Dendritic cell treated with granulocyte-macrophage colony-stimulating factor and Interleukin-4, amounts not matched to agents 40 ng/mL and 50 ng/mL, for 4 days (primary cell): ENCODE results near the gene SLC39A6.
"Not testable (repeated sequence)": the region's sequence is repeated elsewhere in the genome, so short reads cannot be mapped to it uniquely, and the experiment has no call there.

Source experiments
- H3K27ac Mint-ChIP-seq: one replicate; pipeline ENCODE4 v1.8.0; 2022; ENCODE audit warnings: mild to moderate bottlenecking, mixed read lengths
- H3K27me3 Mint-ChIP-seq: one replicate; pipeline ENCODE4 v1.8.0; 2022; ENCODE audit warnings: mild to moderate bottlenecking, mixed read lengths
- H3K36me3 Mint-ChIP-seq: one replicate; pipeline ENCODE4 v1.8.0; 2022; ENCODE audit warnings: low read depth, mixed read lengths
- H3K4me1 Mint-ChIP-seq: one replicate; pipeline ENCODE4 v1.8.0; 2022; ENCODE audit warnings: low read depth, mixed read lengths
- H3K4me3 Mint-ChIP-seq: one replicate; pipeline ENCODE4 v1.8.0; 2022; ENCODE audit warnings: mild to moderate bottlenecking, moderate library complexity, mixed read lengths
- H3K9me3 Mint-ChIP-seq: one replicate; pipeline ENCODE4 v1.8.0; 2022; ENCODE audit warnings: mixed read lengths
- intact Hi-C: fragments of 100-400 bp; cut with micrococcal nuclease; formaldehyde crosslinking; loops from one replicate; pipeline ENCODE4 v1.15.0; 2022

Gene SLC39A6

DNA sequence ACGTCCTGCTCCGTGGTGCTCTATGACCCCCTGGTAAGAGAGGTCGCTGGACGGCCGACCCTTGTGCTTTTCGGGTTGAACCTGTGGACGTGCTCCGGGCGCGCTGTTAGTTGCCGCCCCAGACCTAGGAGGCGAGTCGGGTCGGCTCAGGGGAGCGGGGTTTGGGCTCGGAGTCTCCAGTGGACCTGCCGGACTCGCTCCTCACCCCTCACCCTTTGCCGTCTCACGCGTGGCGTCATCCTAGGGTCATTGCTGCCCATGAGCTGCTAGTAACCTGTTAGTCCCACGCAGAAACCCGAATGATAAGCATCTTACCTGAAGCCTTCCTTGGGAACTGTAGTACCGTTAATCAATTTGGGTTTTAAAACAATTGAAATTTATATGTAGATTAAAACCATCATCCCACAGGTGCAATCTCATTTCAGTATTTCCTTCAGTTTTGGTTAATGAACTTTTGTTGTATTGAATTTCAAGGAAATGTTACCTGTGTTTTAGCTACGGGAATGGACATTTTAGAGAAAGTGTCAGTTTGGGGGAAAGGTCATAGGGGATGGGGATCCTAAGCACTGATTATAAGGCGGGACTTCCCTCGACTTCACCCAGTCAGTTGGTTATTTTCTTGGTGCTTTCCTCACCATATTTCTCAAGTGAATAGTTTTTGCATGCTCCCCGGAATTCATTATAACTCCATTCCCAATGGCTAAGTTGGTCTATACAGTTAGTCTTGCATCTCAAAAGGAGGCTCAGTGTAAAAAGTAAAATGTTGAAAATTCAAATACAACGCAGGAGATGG is 1.1 kb upstream of the SLC39A6 start:
- intact Hi-C loops: loop anchor here (10.0 kb wide), 1 partner anchor 115 kb away; no protein-coding TSS in a partner anchor
- no peaks in the 10 kb centered on the region for H3K27me3 Mint-ChIP-seq
- peak overlapping the region; percentile 94 for H3K4me3 Mint-ChIP-seq
- H3K27ac Mint-ChIP-seq: peak overlapping the region; percentile 99
- no peaks in the 10 kb centered on the region for H3K9me3 Mint-ChIP-seq
- H3K4me1 Mint-ChIP-seq: peaks cover 40% of the 10 kb centered on the region
- H3K36me3 Mint-ChIP-seq: peaks cover 41% of the 10 kb centered on the region

DNA sequence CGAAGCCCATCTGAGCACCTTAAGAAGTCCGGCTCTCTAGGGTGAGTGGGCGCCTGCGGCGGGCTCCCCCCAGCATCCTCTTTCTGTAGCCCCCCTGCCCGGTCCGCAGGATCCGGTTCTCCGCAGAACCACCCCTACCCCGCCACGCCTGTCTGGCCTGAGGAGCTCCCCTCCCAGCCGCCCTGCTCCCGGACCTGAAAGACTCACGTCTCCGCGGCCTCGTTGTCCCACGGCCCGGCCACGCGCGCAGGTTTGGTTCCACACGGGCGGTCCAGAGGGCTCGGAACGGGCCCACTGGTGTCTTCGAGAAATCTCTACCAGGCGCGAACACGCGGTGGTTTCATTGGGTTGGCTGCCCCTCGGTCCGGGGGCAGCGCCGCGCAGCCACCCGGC is 237 bp downstream of the SLC39A6 start:
- H3K4me1 Mint-ChIP-seq: peaks cover 40% of the 10 kb centered on the region
- peak overlapping the region; percentile 99 for H3K27ac Mint-ChIP-seq
- peaks cover 51% of the 10 kb centered on the region for H3K36me3 Mint-ChIP-seq
- intact Hi-C loops: loop anchor here (1.0 to 2.0 kb wide), 2 partner anchors 58 to 62 kb away; partner anchors contain the start of genes MOCOS and RPRD1A
- H3K9me3 Mint-ChIP-seq: no peaks in the 10 kb centered on the region
- no peaks in the 10 kb centered on the region for H3K27me3 Mint-ChIP-seq
- peak overlapping the region; percentile 94 for H3K4me3 Mint-ChIP-seq

DNA sequence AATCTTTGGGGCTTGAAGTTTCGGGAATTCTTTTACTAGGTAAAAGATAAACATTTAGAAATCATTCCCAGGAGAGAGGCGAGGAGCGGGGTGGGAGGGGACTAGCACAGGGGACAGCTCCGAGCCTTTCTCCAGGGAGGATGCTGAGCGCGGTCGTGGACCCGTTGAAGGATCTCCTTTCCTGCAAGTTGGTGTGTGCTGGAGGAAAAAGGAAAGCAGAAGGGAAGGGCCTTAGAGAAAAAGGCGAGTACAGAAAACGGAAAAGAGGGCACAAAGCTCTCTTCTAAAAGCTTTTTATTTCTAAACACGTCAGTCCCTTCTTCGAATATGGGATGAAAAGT is 640 bp downstream of the SLC39A6 start:
- Mint-ChIP-seq H3K4me3 (peak overlapping the region; percentile 94), H3K9me3 (no peaks in the 10 kb centered on the region), H3K27me3 (no peaks in the 10 kb centered on the region), H3K36me3 (peaks cover 52% of the 10 kb centered on the region), H3K4me1 (peaks cover 40% of the 10 kb centered on the region), H3K27ac (peak overlapping the region; percentile 99)
- intact Hi-C loops: loop anchor here (2.0 kb wide), 1 partner anchor 58 kb away; the partner anchor contains the start of gene MOCOS

DNA sequence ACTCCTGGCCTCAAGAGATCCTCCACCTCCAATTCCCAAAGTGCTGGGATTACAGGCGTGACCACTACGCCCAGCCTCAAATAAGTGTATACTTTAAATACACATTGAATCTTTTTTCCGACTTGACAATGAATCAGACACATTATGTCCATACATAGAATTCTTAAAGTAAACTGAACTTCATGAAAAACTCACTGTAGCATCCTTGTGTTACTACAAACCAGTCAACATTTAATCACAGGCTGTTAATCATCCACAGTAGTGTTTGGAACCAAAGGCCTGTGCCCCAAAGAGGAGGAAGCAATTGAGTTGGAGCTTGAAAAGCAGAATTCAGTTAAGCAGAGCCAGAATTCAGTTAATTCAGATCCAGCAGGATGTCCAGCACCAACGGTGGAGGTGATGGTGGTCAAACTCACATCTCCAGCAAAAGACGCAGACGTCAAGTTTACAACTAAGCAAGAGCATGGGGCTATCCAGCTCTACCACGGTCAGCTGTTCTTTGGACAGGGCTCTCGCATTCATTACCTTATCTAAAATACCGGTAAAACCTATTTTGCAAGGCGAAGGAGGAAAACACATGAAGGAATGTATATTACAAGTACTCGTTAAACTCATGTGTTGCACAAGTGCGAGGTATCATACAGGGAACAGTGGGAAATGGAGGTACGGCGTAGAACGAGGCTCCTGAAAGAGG is 1.2 kb downstream of the SLC39A6 start:
- Mint-ChIP-seq H3K27ac (peak overlapping the region; percentile 99), H3K4me3 (peak overlapping the region; percentile 94), H3K27me3 (no peaks in the 10 kb centered on the region), H3K4me1 (peaks cover 39% of the 10 kb centered on the region), H3K9me3 (no peaks in the 10 kb centered on the region), H3K36me3 (peaks cover 57% of the 10 kb centered on the region)
- intact Hi-C loops: loop anchor here (2.0 kb wide), 1 partner anchor 59 kb away; the partner anchor contains the start of gene MOCOS

DNA sequence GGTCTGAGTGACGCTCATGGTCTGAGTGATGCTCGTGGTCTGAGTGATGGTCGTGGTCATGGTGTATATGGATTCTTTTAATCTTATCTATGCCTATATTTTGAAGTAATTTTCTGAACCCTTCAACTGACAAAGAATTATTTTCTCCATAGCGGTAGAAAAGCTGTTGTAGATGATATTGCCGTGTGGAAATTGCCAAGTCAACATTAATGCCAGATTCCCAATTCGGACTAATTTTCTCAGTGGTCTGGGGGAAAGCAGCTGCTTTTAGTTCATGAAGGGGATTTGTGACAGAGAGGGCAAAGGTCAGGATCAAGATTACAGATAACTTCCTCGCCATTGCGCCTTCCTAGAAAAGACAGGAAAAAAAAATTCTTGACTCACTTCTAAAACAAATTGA is 2.5 kb downstream of the SLC39A6 start:
- no peaks in the 10 kb centered on the region for H3K9me3 Mint-ChIP-seq
- no peak overlapping the region for H3K27ac Mint-ChIP-seq
- H3K36me3 Mint-ChIP-seq: peaks cover 70% of the 10 kb centered on the region
- intact Hi-C loops: no loop called here
- no peaks in the 10 kb centered on the region for H3K27me3 Mint-ChIP-seq
- peaks cover 27% of the 10 kb centered on the region for H3K4me1 Mint-ChIP-seq
- no peak overlapping the region for H3K4me3 Mint-ChIP-seq

DNA sequence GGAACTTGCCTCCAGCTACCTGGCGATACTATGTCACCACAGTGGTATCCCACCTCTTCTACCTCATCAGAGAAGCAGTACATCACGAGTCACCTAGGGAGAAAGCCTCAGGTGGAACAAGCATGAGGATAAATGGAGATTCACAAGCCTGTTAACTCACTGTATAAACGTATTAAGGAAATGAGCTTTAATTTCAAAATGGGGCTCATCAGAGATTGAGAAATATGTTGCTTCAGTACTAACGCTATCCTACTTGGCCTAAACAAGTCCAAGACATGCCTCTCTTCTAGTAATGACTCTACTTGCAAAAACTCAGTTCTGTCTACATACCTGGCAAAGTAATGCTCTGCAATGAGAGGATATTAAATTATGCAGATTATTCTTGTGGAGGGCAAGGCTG is 4.3 kb downstream of the SLC39A6 start:
- Mint-ChIP-seq H3K27ac (no peak overlapping the region), H3K9me3 (no peaks in the 10 kb centered on the region), H3K36me3 (peaks cover 79% of the 10 kb centered on the region), H3K4me1 (peaks cover 15% of the 10 kb centered on the region), H3K27me3 (no peaks in the 10 kb centered on the region), H3K4me3 (no peak overlapping the region)
- intact Hi-C loops: no loop called here

DNA sequence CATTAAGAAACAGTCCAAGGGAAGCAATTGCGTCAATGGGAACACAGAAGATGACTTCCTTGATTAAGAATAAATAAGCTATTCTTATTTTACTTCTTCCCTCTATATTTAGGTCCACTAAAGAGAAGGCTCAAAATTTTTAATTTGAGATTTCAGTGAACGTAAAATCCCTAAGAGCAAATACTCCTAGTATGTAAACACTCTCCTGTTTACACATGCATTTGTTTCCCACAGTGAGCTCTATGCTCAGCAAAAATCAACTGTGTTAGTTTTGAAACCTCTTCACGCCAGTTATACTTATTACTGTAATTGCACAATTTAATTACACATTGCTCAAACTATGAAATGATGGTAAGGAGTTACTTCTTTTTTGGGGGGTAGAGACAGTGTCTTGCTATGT is 8.8 kb downstream of the SLC39A6 start:
- Mint-ChIP-seq H3K4me1 (no peaks in the 10 kb centered on the region), H3K27me3 (no peaks in the 10 kb centered on the region), H3K27ac (no peak overlapping the region), H3K36me3 (peaks cover 78% of the 10 kb centered on the region), H3K4me3 (no peak overlapping the region), H3K9me3 (no peaks in the 10 kb centered on the region)
- intact Hi-C loops: no loop called here

DNA sequence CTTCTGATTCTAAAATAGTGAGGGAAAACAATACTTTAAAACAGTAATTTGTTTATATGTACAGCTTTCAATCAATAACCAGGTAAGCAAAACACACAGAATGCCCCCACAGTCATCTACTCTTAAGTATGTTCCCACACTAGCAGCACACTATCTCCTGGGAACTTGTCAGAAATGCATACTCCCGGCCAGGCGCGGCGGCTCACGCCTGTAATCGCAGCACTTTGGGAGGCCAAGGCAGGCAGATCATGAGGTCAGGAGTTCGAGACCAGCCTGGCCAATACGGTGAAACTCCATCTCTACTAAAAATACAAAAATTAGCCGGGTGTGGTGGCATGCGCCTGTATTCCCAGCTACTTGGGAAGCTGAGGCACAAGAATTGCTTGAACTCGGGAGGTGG is 12.4 kb downstream of the SLC39A6 start:
- H3K27me3 Mint-ChIP-seq, H3K4me3 Mint-ChIP-seq, H3K27ac Mint-ChIP-seq, H3K4me1 Mint-ChIP-seq, H3K9me3 Mint-ChIP-seq, intact Hi-C loops: not testable (repeated sequence)
- peaks cover 72% of the 10 kb centered on the region for H3K36me3 Mint-ChIP-seq

DNA sequence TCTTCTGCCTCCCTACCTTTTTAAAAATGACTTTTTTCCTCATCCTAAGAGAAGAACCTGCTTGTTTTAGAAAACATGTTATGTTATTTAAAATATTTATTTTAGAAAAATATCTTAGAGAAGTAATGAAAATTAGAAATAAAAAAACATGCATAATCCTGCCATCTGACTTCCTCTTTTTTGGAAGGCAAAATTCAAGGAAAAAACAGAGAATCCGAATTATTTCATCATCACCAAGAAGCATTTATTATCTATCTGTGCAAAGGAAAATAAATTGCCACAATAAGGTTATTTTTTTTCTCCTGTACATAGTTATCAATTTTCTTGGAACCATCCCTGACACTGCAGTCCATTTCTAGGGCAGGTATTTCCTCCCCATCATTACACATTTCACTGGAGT is 14.4 kb downstream of the SLC39A6 start:
- Mint-ChIP-seq H3K9me3 (no peaks in the 10 kb centered on the region), H3K27me3 (no peaks in the 10 kb centered on the region), H3K36me3 (peaks cover 74% of the 10 kb centered on the region)

DNA sequence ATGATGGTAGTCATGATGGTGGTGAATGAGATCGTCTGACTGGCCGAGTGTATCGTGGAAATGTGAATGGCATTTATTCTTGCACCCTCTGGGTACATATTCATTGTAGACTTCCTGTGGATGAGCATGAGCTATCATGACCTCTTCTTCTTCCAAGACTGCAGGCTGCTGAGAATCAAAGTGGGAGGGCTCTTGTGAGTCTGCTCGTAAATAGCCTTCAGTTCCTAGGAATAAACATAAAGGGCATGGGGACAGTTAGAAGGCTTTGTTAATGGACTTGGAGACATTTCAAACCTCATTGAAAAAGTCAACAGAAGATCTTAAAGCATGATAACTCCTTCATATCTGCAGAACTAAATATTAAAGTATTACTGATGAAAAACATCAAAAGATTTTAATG is 14.9 kb downstream of the SLC39A6 start:
- H3K36me3 Mint-ChIP-seq: peaks cover 79% of the 10 kb centered on the region
- no peak overlapping the region for H3K4me3 Mint-ChIP-seq
- H3K9me3 Mint-ChIP-seq: no peaks in the 10 kb centered on the region
- H3K4me1 Mint-ChIP-seq: peaks cover under 1% of the 10 kb centered on the region
- no peaks in the 10 kb centered on the region for H3K27me3 Mint-ChIP-seq
- H3K27ac Mint-ChIP-seq: no peak overlapping the region
- intact Hi-C loops: no loop called here

More for the DNA sequence above, 14.4 kb downstream of the SLC39A6 start:
- Mint-ChIP-seq H3K27ac (no peak overlapping the region), H3K4me3 (no peak overlapping the region), H3K4me1 (no peaks in the 10 kb centered on the region)
- intact Hi-C loops: no loop called here

DNA sequence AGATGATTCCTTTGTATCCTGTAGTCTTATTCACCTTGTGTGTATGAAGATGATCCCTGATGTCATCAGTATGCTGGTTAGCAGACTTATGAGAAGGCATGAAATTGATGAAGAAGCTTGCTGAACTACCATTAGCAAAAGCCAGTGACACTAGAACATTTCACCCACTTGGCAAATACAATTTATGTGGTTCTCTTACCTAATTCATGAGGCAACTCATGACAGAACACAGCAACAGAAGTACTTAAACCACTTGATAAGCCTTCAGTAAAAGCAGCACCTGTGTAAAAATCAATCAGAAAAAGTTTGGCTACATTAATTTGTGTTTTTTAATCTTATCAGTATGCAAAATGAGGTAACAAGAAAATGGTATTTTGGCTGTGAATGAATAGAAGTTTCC is 16.8 kb downstream of the SLC39A6 start:
- H3K9me3 Mint-ChIP-seq: no peaks in the 10 kb centered on the region
- no peak overlapping the region for H3K4me3 Mint-ChIP-seq
- peaks cover 15% of the 10 kb centered on the region for H3K4me1 Mint-ChIP-seq
- no peak overlapping the region for H3K27ac Mint-ChIP-seq
- H3K27me3 Mint-ChIP-seq: no peaks in the 10 kb centered on the region
- H3K36me3 Mint-ChIP-seq: peaks cover 77% of the 10 kb centered on the region
- intact Hi-C loops: no loop called here

DNA sequence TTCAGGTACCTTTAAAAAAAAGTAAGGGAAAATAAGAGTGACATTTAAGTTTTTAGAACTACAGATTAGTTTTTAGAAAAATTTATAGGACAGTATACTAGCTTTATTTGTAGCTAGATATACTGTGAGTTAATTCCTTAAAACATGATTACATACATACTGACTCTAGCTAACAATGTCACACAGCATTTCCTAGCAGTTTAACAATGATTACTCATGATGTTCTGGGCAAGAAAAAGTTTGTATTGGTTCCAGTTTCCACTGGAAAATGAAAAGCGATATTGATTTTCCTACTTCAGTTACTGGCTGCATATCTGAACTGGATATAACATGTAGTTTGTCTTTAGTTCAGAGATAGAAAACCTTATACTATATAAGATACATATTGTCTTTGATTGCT is 19.4 kb downstream of the SLC39A6 start:
- no peaks in the 10 kb centered on the region for H3K27me3 Mint-ChIP-seq
- no peak overlapping the region for H3K27ac Mint-ChIP-seq
- peaks cover 55% of the 10 kb centered on the region for H3K36me3 Mint-ChIP-seq
- intact Hi-C loops: no loop called here
- no peak overlapping the region for H3K4me3 Mint-ChIP-seq
- H3K9me3 Mint-ChIP-seq: no peaks in the 10 kb centered on the region
- H3K4me1 Mint-ChIP-seq: peaks cover 22% of the 10 kb centered on the region

DNA sequence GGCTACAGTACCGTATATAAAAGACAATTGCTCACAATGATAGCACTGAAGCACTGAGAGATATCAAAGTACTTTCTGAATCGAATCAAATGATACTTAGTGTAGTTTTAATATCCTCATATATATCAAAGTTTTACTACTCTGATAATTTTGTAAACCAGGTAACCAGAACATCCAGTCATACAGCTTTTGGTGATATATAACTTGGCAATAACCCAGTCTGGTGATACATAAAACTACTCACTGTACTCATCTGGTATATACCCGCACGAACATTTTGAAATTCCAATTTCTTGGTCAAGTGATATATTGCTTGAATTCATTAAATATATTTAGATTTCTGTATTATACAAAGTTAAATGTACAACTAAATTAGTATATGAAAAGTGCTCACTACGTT is 20.5 kb downstream of the SLC39A6 start:
- H3K9me3 Mint-ChIP-seq: no peaks in the 10 kb centered on the region
- H3K27me3 Mint-ChIP-seq: no peaks in the 10 kb centered on the region
- H3K4me1 Mint-ChIP-seq: peaks cover 33% of the 10 kb centered on the region
- H3K27ac Mint-ChIP-seq: no peak overlapping the region
- peaks cover 46% of the 10 kb centered on the region for H3K36me3 Mint-ChIP-seq
- no peak overlapping the region for H3K4me3 Mint-ChIP-seq
- intact Hi-C loops: no loop called here

DNA sequence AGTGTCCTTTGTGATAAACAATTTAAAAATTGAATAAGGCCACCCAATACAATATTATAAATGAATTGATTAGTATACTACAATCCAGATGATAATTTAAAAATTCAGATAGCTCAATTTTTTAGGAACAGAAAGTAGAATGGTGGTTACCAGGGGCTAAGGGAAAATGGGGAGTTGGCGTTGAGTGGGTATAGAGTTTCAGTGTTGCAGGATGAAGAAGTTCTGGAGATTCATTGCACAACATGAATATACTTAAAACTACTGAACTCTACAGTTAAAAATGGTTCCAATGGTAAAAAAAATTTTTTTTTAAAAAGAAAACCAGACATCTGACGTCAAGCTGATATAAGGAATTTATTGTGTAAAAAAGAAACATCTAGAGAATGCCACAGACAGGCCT is 20.9 kb downstream of the SLC39A6 start:
- Mint-ChIP-seq H3K4me1 (peaks cover 34% of the 10 kb centered on the region), H3K4me3 (no peak overlapping the region), H3K9me3 (no peaks in the 10 kb centered on the region), H3K27ac (peak overlapping the region; percentile 44), H3K27me3 (no peaks in the 10 kb centered on the region), H3K36me3 (peaks cover 42% of the 10 kb centered on the region)
- intact Hi-C loops: no loop called here
